GM23248 (cell line): ENCODE measurements around the gene ESPN.
A peak's percentile ranks its signal among the peaks of the same experiment; 100 is the strongest.

Source experiments
- EZH2 ChIP-seq: fragments of 200-600 bp; sonication (generic); IDR thresholded peaks from 2 replicates; pipeline ENCODE4 v1.6.1; 2018; ENCODE audit warnings: antibody characterized with exemption, mild to moderate bottlenecking; ENCODE audit not compliant: insufficient read depth, poor library complexity, severe bottlenecking
- EZH2phosphoT487 ChIP-seq: fragments of 200-600 bp; sonication (generic); IDR thresholded peaks from 2 replicates; pipeline ENCODE4 v1.6.1; 2018; ENCODE audit warnings: antibody characterized with exemption, moderate library complexity, mild to moderate bottlenecking, low read depth; ENCODE audit not compliant: insufficient read depth

DNA sequence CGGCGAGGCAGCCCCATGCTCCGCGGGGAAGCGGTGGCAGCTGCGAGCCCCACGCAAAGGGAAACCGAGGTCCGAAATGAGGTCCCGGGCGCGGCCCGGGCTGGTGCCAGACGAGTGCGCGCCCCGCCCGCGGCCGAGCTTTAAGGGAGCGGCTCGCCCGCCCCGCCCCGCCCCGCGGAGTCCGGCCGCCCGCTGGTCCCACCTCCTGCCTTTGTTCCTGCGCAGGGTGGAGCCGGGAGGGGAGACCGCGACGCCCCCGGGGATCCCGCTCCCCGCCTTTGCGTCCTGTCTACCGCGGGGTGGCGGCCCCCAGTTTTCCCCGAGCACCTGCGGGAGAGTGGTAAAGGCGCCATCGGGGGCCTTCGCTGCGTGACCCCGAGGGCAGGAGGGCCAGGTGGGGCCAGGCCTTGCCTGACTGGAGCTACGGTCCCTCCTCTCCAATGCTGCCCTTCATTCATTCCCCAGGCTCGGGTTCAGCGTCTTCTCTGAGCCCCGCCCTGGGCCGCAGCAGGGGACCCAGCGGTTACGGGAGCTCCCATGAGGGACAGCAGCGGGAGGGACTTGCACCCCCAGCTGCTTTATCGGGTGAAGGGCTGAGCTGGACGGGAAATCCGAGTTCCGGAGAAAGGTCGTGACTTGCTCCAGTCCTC is 4.6 kb upstream of the ESPN start, which contains the start of gene HES2:
- TF ChIP-seq EZH2 (peak; percentile 89), EZH2phosphoT487 (no peak)
